Tibial artery (tissue), 4 donors: ENCODE data around the gene TNNC1.

Experiments used
- DNase-seq, 2 donors: peaks; one replicate each; pipeline ENCODE4 v3.0.0-alpha.2; 2019
- H3K27ac ChIP-seq, 2 donors: fragments of 200-600 bp; sonication (generic) in 1 of 2; 1 replicate in 1 of 2; 2 replicates in 1 of 2; pipeline ENCODE4 v1.5.1; 2018 to 2019; ENCODE audit warnings: mild to moderate bottlenecking in 1 of 2
- H3K27me3 ChIP-seq, 2 donors: fragments of 200-600 bp; sonication (generic) in 1 of 2; one replicate each; pipeline versions ENCODE4 v1.5.1 to v1.6.0; 2016 to 2019
- H3K36me3 ChIP-seq, 3 donors: fragments of 200-600 bp; sonication (generic) in 2 of 3; one replicate each; pipeline ENCODE4 v1.5.1; 2016 to 2019; ENCODE audit warnings: mild to moderate bottlenecking in 2 of 3
- H3K4me1 ChIP-seq, 4 donors: fragments of 200-600 bp; sonication (generic) in 2 of 4; 1 replicate in 3 of 4; 2 replicates in 1 of 4; pipeline ENCODE4 v1.5.1; 2016 to 2019
- H3K4me3 ChIP-seq, 2 donors: fragments of 200-600 bp; sonication (generic) in 1 of 2; 1 replicate in 1 of 2; 2 replicates in 1 of 2; pipeline ENCODE4 v1.5.1; 2018 to 2019; ENCODE audit warnings: mild to moderate bottlenecking in 2 of 2
- H3K9me3 ChIP-seq, 3 donors: fragments of 200-600 bp; sonication (generic) in 1 of 3; one replicate each; pipeline ENCODE4 v1.5.1; 2016 to 2019
- CTCF ChIP-seq, 2 experiments: fragments of 200-600 bp in 1 of 2; fragments of 450-650 bp in 1 of 2; IDR thresholded peaks; one replicate each; pipeline ENCODE4 v1.5.1; 2017 to 2019; ENCODE audit warnings: antibody characterized with exemption in 2 of 2, mild to moderate bottlenecking in 1 of 2, moderate library complexity in 1 of 2
- intact Hi-C: fragments of 100-400 bp; cut with DNase I; formaldehyde crosslinking; loops from one replicate; pipeline ENCODE4 v1.15.0; 2023; ENCODE audit warnings: low total_unique reads

Gene TNNC1

GRCh38 chr3:52407779-52408178 is 46.1 kb downstream of the TNNC1 start:
- intact Hi-C loops: loop anchor here (5.0 kb wide), 1 partner anchor 115 kb away; no protein-coding TSS in a partner anchor
- DNase-seq: peak in 1 of 2 donors; percentile 62
- peaks cover 44 to 53% (median 45%) of the 10 kb centered on the region in 3 donors for H3K36me3 ChIP-seq

GRCh38 chr3:52406791-52407510 is 46.9 kb downstream of the TNNC1 start:
- no peak overlapping the region for H3K4me3 ChIP-seq
- DNase-seq: peak in 1 of 2 donors; percentile 62
- intact Hi-C loops: loop anchor here (5.0 kb wide), 1 partner anchor 115 kb away; no protein-coding TSS in a partner anchor
- H3K4me1 ChIP-seq: peaks cover 0 to 36% (median 26%) of the 10 kb centered on the region in 4 donors
- TF ChIP-seq CTCF (IDR thresholded peaks at IDR 0.05): no peak
- H3K27me3 ChIP-seq: no peaks in the 10 kb centered on the region
- no peaks in the 10 kb centered on the region for H3K9me3 ChIP-seq
- H3K36me3 ChIP-seq: peaks cover 51 to 61% (median 54%) of the 10 kb centered on the region in 3 donors
- no peak overlapping the region for H3K27ac ChIP-seq

More at GRCh38 chr3:52407779-52408178, 46.1 kb downstream of the TNNC1 start:
- no peaks in the 10 kb centered on the region for H3K9me3 ChIP-seq
- no peak overlapping the region for H3K27ac ChIP-seq
- no peak overlapping the region for H3K4me3 ChIP-seq
- peaks cover 0 to 44% (median 34%) of the 10 kb centered on the region in 4 donors for H3K4me1 ChIP-seq
- no peaks in the 10 kb centered on the region for H3K27me3 ChIP-seq
- TF ChIP-seq CTCF (IDR thresholded peaks at IDR 0.05): no peak

- H3K4me3 ChIP-seq: no peak overlapping the region
- no peaks in the 10 kb centered on the region for H3K9me3 ChIP-seq
- TF ChIP-seq CTCF (IDR thresholded peaks at IDR 0.05): no peak
- intact Hi-C loops: loop anchor here (5.0 kb wide), 1 partner anchor 114 kb away; no protein-coding TSS in a partner anchor
- H3K4me1 ChIP-seq: peaks cover 0 to 30% (median 20%) of the 10 kb centered on the region in 4 donors
- H3K27ac ChIP-seq: no peak overlapping the region
- H3K27me3 ChIP-seq: no peaks in the 10 kb centered on the region
- H3K36me3 ChIP-seq: peaks cover 56 to 68% (median 61%) of the 10 kb centered on the region in 3 donors
- DNase-seq: peak in 1 of 2 donors; percentile 66
Observed at GRCh38 chr3:52406231-52406661, 47.6 kb downstream of the TNNC1 start.

- Histone ChIP-seq H3K36me3 (peaks cover 56 to 74% (median 66%) of the 10 kb centered on the region in 3 donors), H3K4me1 (peaks cover 0 to 30% (median 20%) of the 10 kb centered on the region in 4 donors), H3K27me3 (no peaks in the 10 kb centered on the region), H3K27ac (no peak overlapping the region), H3K4me3 (no peak overlapping the region), H3K9me3 (no peaks in the 10 kb centered on the region)
- intact Hi-C loops: loop anchor here (5.0 kb wide), 1 partner anchor 113 kb away; no protein-coding TSS in a partner anchor
- DNase-seq: peak in 1 of 2 donors; percentile 27
- TF ChIP-seq CTCF (IDR thresholded peaks at IDR 0.05): no peak
Observed at GRCh38 chr3:52405601-52406110, 48.2 kb downstream of the TNNC1 start.

- intact Hi-C loops: loop anchor here (5.0 kb wide), 1 partner anchor 113 kb away; no protein-coding TSS in a partner anchor
- DNase-seq: peak in 1 of 2 donors; percentile 61
Observed at GRCh38 chr3:52405066-52405465, 48.8 kb downstream of the TNNC1 start.

More at GRCh38 chr3:52405066-52405465, 48.8 kb downstream of the TNNC1 start:
- Histone ChIP-seq H3K27me3 (no peaks in the 10 kb centered on the region), H3K27ac (no peak overlapping the region), H3K4me1 (peaks cover 0 to 30% (median 20%) of the 10 kb centered on the region in 4 donors), H3K36me3 (peaks cover 56 to 80% (median 72%) of the 10 kb centered on the region in 3 donors), H3K4me3 (no peak overlapping the region), H3K9me3 (no peaks in the 10 kb centered on the region)
- TF ChIP-seq CTCF (IDR thresholded peaks at IDR 0.05): no peak
